GM19468 (cell line): ENCODE data around the gene SELE.
A peak's percentile ranks its signal among the peaks of the same experiment; 100 is the strongest.
"Not testable (repeated sequence)": the region's sequence is repeated elsewhere in the genome, so short reads cannot be mapped to it uniquely, and the experiment has no call there.

Experiments used
- ATAC-seq: cut with Tn5 transposase; IDR thresholded peaks from one replicate; pipeline ENCODE4 v1.9.1; 2021; ENCODE audit warnings: mild to moderate bottlenecking, moderate library complexity, moderate number of reproducible peaks; ENCODE audit not compliant: unreplicated experiment; ENCODE audit errors: extremely low read depth

SELE gene

DNA sequence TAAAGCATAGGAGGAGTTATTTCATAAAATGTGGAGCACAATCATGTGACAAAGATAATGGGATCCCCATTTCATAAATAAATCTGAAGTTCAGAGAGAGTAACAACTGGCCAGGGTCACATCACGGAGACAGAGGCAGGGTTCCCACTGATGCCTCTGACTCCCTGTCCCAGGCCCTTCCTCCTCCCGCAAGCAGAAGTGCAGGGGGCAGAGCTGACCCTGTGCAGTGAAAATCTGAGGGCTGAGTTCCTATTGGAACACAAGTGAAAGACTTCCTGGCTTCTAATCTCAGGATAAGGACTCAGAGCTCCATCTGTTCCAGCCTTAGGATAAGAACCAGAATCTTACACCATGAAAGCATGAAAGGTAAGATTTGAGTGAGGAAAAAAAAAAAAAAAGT lies 44.5 kb downstream of the SELE start:
- no peak for ATAC-seq

DNA sequence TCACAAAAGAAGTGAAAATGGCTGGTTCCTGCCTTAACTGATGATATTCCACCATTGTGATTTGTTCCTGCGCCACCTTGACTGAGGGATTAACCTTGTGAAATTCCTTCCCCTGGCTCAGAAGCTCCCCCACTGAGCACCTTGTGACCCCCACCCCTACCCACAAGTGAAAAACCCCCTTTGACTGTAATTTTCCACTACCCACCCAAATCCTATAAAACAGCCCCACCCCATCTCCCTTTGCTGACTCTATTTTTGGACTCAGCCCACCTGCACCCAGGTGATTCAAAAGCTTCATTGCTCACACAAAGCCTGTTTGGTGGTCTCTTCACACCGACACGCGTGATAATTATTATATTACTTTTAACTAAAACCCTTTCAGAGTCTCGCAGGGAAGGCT lies 45.5 kb downstream of the SELE start:
- not testable (repeated sequence) for ATAC-seq

DNA sequence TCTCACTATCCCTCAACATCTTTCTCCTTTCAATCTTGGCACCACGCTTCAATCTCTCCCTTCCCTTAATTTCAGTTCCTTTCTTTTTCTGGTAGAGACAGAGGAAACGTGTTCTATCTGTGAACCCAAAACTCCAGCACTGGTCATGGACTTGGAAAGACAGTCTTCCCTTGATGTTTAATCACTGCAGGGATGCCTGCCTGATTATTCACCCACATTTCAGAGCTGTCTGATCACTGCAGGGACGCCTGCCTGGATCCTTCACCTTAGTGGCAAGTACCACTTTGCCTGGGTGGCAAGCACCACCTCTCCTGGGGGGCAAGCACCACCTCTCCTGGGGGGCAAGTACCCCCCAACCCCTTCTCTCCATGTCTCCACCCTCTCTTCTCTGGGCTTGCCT lies 50.2 kb downstream of the SELE start:
- ATAC-seq = no peak

DNA sequence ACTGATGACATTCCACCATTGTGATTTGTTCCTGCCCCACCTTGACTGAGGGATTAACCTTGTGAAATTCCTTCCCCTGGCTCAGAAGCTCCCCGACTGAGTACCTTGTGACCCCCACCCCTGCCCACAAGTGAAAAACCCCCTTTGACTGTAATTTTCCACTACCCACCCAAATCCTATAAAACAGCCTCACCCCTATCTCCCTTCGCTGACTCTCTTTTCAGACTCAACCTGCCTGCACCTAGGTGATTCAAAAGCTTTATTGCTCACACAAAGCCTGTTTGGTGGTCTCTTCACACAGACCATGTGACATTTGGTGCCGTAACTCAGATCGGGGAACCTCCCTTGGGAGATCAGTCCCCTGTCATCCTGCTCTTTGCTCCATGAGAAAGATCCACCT lies 50.7 kb downstream of the SELE start:
- not testable (repeated sequence) for ATAC-seq

DNA sequence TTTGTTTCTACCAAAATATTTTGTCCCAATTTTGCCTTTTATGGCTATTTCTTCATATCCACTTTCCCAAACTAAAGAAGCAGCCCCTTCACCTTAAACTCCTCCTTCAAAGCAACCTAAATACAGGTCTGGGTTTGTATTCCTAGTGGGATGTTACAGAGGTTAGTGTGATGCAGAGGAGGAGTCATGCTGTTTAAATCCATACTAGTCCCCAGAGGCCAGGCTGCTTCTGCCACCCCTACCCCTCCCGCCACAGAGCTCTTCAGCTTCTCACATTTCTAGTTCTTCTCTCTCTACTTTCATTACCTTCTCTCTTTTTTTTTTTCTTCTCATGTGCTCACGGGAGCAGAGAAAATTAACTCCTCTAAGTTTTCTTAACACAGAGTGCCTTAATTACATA lies 51.8 kb downstream of the SELE start:
- ATAC-seq = no peak

DNA sequence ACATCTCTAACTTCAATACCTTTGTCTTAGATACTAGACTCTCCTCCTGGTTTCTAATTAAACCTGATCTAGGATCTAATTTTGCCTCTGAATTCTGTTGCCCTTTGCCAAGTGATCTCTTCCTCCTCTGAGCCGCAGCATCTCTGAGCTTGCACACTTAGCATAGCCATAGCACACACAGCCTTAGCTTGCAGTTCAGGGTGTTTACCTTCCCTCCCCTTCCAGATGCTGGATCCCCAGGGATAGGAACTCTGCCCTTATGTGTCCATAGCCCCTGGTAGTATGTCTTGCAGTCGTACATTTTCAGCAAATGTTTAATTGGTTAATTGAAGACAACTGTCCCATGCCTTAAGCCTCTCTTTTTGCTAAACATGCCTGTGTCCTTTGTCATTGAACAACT lies 52.7 kb downstream of the SELE start:
- ATAC-seq = no peak

DNA sequence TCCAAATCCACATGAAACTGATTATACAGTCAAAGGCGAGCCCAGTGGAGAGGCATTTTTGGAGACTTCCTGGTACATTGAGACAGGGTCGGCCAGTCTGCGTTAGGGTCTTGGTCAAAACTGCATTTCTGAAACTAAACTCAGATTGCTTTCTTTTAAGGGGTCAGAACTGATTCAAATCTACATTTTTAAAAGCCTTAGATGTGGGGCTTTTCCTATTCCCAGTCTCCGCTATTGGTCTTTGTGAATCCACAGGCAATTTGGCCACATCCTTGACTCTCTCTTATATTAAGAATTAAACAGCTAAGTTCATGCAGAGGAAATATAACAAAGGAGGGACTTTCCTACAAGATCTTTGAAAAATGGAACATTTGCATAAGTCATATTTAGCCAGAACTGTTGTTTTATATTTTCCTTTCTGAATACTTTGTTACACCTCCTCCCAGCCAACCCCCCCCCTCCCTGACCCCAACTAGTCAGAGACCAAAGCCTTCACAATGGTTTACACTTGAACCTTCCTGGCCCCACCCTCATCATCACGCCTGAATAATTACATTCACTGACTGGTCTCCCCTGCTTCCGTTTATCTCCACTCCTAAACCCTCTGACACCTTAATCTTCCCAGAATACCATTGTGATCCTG lies 53.4 kb downstream of the SELE start:
- ATAC-seq = peak; percentile 21

DNA sequence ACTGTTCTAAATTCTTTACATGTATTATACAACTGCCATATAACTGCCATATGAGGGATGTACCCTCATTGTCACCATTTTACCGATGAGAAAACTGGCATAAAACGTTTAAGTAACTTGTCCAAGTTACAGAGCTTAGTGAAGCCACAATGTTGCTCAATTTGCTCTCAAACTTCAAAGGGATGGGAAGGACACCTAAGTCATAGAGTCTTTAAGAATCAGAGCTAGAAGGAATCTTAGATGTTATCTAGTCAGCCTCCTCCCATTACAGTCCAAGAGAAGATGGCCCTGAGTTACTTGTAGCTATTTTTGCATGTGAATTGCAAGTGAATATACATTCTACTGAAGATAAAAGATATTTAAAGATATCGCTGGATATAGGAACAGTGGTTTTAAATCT lies 54.2 kb downstream of the SELE start:
- no peak for ATAC-seq

DNA sequence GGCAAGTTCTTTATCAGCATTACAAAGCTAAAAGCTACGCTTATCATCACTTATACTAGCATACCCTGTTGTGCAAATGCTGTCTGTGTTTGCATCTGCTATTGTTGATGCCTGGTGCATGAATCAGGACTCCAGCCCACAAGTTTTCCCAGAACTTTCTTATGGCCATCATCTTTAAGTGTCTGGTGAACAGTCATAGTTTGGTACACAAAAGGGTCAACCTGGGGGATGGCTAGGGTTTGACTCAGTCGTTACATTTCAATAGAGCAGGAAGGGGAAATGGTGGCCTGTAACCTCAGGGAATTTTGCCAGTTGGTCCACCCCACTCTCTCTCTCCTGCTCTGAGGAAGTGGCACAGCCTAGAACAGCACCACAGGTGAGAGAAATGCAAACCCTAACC lies 57.9 kb downstream of the SELE start:
- ATAC-seq = no peak
